Liver (tissue), 9 donors: ENCODE measurements around the gene PTPN9. TPM values are rescaled to one million over a fixed set of nuclear protein-coding genes. Genes with fewer than 3 reads are reported as not detected.

Experiments used
- DNase-seq: peaks from one replicate; pipeline ENCODE4 v3.0.0-alpha.2; 2017; ENCODE audit warnings: low spot score
- H3K27ac ChIP-seq, 2 donors: one replicate each; pipeline ENCODE4 v1.7.0; 2013; ENCODE audit warnings: inconsistent platforms in 2 of 2, low read length in 2 of 2, control low read depth in 1 of 2, low read depth in 1 of 2, mild to moderate bottlenecking in 1 of 2
- H3K27me3 ChIP-seq, 4 donors: one replicate each; pipeline versions ENCODE4 v1.6.1 to v1.7.0; 2013; ENCODE audit warnings: low read length in 3 of 4, inconsistent platforms in 1 of 4, mild to moderate bottlenecking in 1 of 4, moderate library complexity in 1 of 4; ENCODE audit not compliant: control insufficient read depth in 4 of 4, insufficient read depth in 4 of 4
- H3K36me3 ChIP-seq, 4 donors: one replicate each; pipeline versions ENCODE4 v1.6.1 to v1.7.0; 2013; ENCODE audit warnings: low read length in 3 of 4, mild to moderate bottlenecking in 3 of 4, low read depth in 1 of 4, moderate library complexity in 1 of 4; ENCODE audit not compliant: control insufficient read depth in 4 of 4, insufficient read depth in 3 of 4
- H3K4me1 ChIP-seq, 4 donors: one replicate each; pipeline versions ENCODE4 v1.6.1 to v1.7.0; 2013; ENCODE audit warnings: low read length in 3 of 4, mild to moderate bottlenecking in 3 of 4, moderate library complexity in 1 of 4; ENCODE audit not compliant: control insufficient read depth in 4 of 4, insufficient read depth in 4 of 4
- H3K4me3 ChIP-seq, 3 donors: one replicate each; pipeline versions ENCODE4 v1.6.1 to v1.7.0; 2013; ENCODE audit warnings: low read length in 3 of 3, control low read depth in 1 of 3, low read depth in 1 of 3, mild to moderate bottlenecking in 1 of 3
- H3K9ac ChIP-seq, 2 donors: one replicate each; pipeline ENCODE4 v1.7.0; 2013; ENCODE audit warnings: low read length in 2 of 2, mild to moderate bottlenecking in 2 of 2, moderate library complexity in 2 of 2, control low read depth in 1 of 2, low read depth in 1 of 2
- H3K9me3 ChIP-seq, 4 donors: one replicate each; pipeline versions ENCODE4 v1.6.1 to v1.7.0; 2013; ENCODE audit warnings: low read length in 3 of 4; ENCODE audit not compliant: control insufficient read depth in 4 of 4
- ATF3 ChIP-seq: IDR thresholded peaks from 2 replicates; pipeline ENCODE4 v1.6.1; 2016; ENCODE audit warnings: antibody characterized with exemption
- CTCF ChIP-seq: fragments of 150-350 bp; IDR thresholded peaks from 2 replicates; pipeline ENCODE4 v1.5.1; 2017; ENCODE audit warnings: improper control_type of control experiment, low read depth, low read length; ENCODE audit not compliant: missing input control
- EGR1 ChIP-seq, 2 donors: IDR thresholded peaks; 2 replicates each; pipeline ENCODE4 v1.6.1; 2016 to 2018; ENCODE audit warnings: antibody characterized with exemption in 2 of 2, low read depth in 2 of 2
- FOXA1 ChIP-seq: IDR thresholded peaks from 2 replicates; pipeline ENCODE4 v1.6.1; 2016; ENCODE audit warnings: antibody characterized with exemption
- FOXA2 ChIP-seq: IDR thresholded peaks from 2 replicates; pipeline ENCODE4 v1.6.1; 2016; ENCODE audit warnings: antibody characterized with exemption
- GABPA ChIP-seq, 2 donors: IDR thresholded peaks in 1 of 2; conservative IDR thresholded peaks in 1 of 2; 2 replicates each; pipeline ENCODE4 v1.6.1; 2016; ENCODE audit warnings: antibody characterized with exemption in 2 of 2, mild to moderate bottlenecking in 1 of 2, moderate library complexity in 1 of 2
- HNF4A ChIP-seq, 2 donors: conservative IDR thresholded peaks; 2 replicates each; pipeline ENCODE4 v1.6.1; 2016; ENCODE audit warnings: antibody characterized with exemption in 2 of 2, mild to moderate bottlenecking in 2 of 2
- HNF4G ChIP-seq: IDR thresholded peaks from 2 replicates; pipeline ENCODE4 v1.6.1; 2016; ENCODE audit warnings: antibody characterized with exemption
- JUND ChIP-seq, 2 donors: IDR thresholded peaks; 2 replicates each; pipeline ENCODE4 v1.6.1; 2016; ENCODE audit warnings: antibody characterized with exemption in 2 of 2
- MAX ChIP-seq: IDR thresholded peaks from 2 replicates; pipeline ENCODE4 v1.6.1; 2016; ENCODE audit warnings: antibody characterized with exemption
- NR2F2 ChIP-seq: IDR thresholded peaks from 2 replicates; pipeline ENCODE4 v1.6.1; 2016; ENCODE audit warnings: antibody characterized with exemption
- REST ChIP-seq: IDR thresholded peaks from 2 replicates; pipeline ENCODE4 v1.6.1; 2016; ENCODE audit warnings: antibody characterized with exemption, mild to moderate bottlenecking
- RXRA ChIP-seq, 2 donors: IDR thresholded peaks; 2 replicates each; pipeline ENCODE4 v1.6.1; 2017 to 2018; ENCODE audit warnings: antibody characterized with exemption in 2 of 2, mild to moderate bottlenecking in 1 of 2
- SP1 ChIP-seq: IDR thresholded peaks from 2 replicates; pipeline ENCODE4 v1.6.1; 2018; ENCODE audit warnings: antibody characterized with exemption, mild to moderate bottlenecking
- TAF1 ChIP-seq: conservative IDR thresholded peaks from 2 replicates; pipeline ENCODE4 v1.6.1; 2016; ENCODE audit warnings: antibody characterized with exemption, mild to moderate bottlenecking
- YY1 ChIP-seq: IDR thresholded peaks from 2 replicates; pipeline ENCODE4 v1.6.1; 2016; ENCODE audit warnings: antibody characterized with exemption, mild to moderate bottlenecking
- ZBTB33 ChIP-seq: IDR thresholded peaks from 2 replicates; pipeline ENCODE4 v1.6.1; 2016; ENCODE audit warnings: antibody characterized with exemption
- WGBS: extraction: QIAGEN DNeasy Blood & Tissue Kit; methylation state at CpG from one replicate; pipeline ENCODE4 v1.1.7; 2013; 5-methylcytosine and 5-hydroxymethylcytosine counted together
- polyA plus RNA-seq, 2 donors: library from polyadenylated mRNA; stranded (reverse) in 1 of 2; unstranded in 1 of 2; fragments of 200-250 nt in 1 of 2; fragments of >200 nt in 1 of 2; fragmentation: Nextera tagmentation in 1 of 2; extraction: Ambion mirVana in 1 of 2; gene quantifications; one replicate each; pipeline versions ENCODE4 v1.2.1 to v1.2.3, GENCODE V29; 2013 to 2015
- total RNA-seq, 2 donors: library from RNA; depleted of rRNA; stranded (reverse); fragments of >200 nt; gene quantifications; one replicate each; pipeline ENCODE4 v1.2.3, GENCODE V29; 2014
- donor health status: healthy.
- donor health status: healthy.
- donor health status: healthy.
- donor health status: healthy.
- donor health status: healthy.

Gene PTPN9
- total and polyA plus RNA-seq, 4 donors, result 5.4 to 14.1 (median 7.5) TPM

GRCh38 chr15:75452865-75453702 lies 126.0 kb downstream of the PTPN9 start:
- Histone ChIP-seq H3K27ac (peak overlapping the region; percentile 96 to 98), H3K9ac (peak overlapping the region; percentile 85 to 86), H3K27me3 (no peaks in the 10 kb centered on the region), H3K4me1 (peaks cover 6 to 35% (median 25%) of the 10 kb centered on the region in 4 donors), H3K9me3 (no peaks in the 10 kb centered on the region), H3K4me3 (peak overlapping the region; percentile 58 to 91 (median 81)), H3K36me3 (no peaks in the 10 kb centered on the region)
- under 1% methylated on average over 38 of the region's 38 CpGs for WGBS
- DNase-seq, result peak; percentile 59
- TF ChIP-seq FOXA2, result no peak
- no peak for TF ChIP-seq CTCF
- TF ChIP-seq ZBTB33, result no peak
- no peak for TF ChIP-seq RXRA (IDR thresholded peaks at IDR 0.05)
- no peak for TF ChIP-seq GABPA (IDR thresholded peaks at IDR 0.05 in 1 of 2, conservative IDR thresholded peaks at IDR 0.05 in 1 of 2)
- TF ChIP-seq REST, result no peak
- no peak for TF ChIP-seq ATF3
- no peak for TF ChIP-seq MAX
- TF ChIP-seq NR2F2, result no peak
- no peak for TF ChIP-seq FOXA1
- TF ChIP-seq JUND (IDR thresholded peaks at IDR 0.05), result no peak
- no peak for TF ChIP-seq SP1
- no peak for TF ChIP-seq HNF4G
- no peak for TF ChIP-seq YY1
- no peak for TF ChIP-seq HNF4A (conservative IDR thresholded peaks at IDR 0.05)
- no peak for TF ChIP-seq EGR1 (IDR thresholded peaks at IDR 0.05; ENCODE audit: low read depth in 2 of 2)
- no peak for TF ChIP-seq TAF1
